NCI-H146 treated with DMSO at 0.1 percent for 48 hours (cell line): ENCODE data around the gene NDUFS3.

Experiments
- DNase-seq: peaks from one replicate; lab custom pipeline; 2025; ENCODE audit not compliant: unreplicated experiment; lab: John Stamatoyannopoulos, UW

NDUFS3 gene

DNA sequence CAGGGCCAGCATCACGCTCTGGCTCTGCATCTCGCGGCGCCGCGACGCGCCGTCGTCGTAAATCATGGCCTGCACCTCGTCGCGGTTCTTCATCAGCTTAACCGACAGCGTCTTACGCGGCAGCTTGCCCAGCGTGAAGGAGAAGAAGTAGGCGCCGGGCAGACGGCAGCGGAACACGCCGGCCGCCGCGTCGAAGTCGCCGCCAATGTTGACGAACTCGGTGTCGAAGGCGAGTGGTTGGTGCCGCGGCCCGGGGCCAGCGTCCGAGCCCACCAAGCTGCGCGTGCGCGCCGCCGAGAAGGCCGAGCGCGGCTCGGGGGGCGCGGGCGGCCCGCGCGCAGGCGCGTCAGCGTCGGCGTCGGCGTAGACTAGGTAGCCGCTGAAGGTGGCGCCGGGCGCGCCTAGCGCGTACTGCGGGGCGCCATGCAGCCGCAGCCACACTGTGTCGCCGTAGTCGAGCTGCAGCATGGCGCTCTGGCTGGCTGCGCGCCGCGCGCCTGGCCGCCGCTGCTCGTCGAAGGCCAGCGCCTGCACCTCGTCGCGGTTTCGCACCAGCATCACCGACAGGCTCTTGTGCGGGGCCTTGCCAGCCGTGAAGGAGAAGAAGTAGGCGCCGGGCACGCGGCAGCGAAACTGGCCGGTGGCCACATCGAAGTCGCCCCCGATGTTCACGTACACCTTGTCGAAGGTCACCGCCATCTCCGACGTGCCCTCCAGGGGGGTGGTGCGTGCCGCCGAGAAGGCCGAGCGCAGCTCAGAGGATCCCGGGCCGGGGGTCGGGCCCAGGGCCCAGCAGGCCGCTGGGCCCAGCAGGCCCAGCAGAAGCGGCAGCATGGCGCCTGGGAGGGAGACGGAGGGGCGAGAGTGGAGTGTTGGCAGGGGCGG, 11.3 kb downstream of the NDUFS3 start:
- no peak for DNase-seq

GRCh38 chr11:47591764-47592163, 12.9 kb downstream of the NDUFS3 start:
- no peak for DNase-seq

DNA sequence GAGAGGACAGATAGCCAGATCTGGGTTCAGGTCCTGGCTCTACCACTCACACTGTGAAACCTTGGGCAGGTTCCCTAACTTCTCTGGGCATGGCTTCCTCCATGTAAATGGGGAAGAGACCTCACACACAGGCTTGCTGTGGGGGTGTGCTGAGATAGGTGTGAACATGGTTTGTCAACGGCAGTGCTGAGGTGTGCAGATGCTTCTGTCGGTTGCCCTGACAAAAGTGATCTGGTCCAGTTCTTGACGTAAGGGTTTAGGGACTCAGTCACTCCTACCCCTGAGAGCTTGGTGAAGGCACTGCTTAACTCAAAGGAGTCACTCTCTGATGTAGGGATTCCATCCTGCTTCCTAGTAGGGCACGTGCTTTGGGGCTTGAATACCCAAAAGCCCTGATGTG, 13.4 kb downstream of the NDUFS3 start:
- no peak for DNase-seq

- no peak for DNase-seq
Observed at GRCh38 chr11:47592970-47593369, 14.1 kb downstream of the NDUFS3 start.

DNA sequence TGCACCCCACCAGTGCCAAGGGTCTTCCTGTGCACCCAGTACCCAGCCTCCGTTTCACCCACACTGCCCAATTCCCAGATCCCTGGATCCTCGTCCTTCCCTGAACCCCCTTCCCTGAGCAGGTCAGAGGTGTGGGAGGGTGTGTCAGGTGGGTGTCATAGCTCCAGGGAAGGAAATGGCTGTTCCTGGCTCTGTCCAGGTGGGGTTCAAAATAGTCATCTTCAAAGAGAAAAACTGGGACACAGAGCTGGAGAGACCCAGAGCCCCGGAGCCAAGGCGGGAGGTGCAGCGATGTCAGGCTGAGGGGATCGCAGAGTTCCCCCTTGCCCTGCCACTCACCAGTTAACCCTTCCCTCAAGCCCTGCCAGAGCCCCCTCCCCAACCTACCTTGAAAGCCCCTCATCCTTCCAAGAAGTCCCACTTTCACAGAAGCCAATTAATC, 14.6 kb downstream of the NDUFS3 start:
- no peak for DNase-seq

- peak; percentile 5 for DNase-seq
Observed at GRCh38 chr11:47593934-47594855, 15.3 kb downstream of the NDUFS3 start, which contains the start of gene C1QTNF4. TSS of gene C1QTNF4 (minus strand) at chr11:47594411. CDS start at chr11:47590810, 3,601 bp downstream.

GRCh38 chr11:47595029-47595428, 16.2 kb downstream of the NDUFS3 start:
- DNase-seq = no peak

DNA sequence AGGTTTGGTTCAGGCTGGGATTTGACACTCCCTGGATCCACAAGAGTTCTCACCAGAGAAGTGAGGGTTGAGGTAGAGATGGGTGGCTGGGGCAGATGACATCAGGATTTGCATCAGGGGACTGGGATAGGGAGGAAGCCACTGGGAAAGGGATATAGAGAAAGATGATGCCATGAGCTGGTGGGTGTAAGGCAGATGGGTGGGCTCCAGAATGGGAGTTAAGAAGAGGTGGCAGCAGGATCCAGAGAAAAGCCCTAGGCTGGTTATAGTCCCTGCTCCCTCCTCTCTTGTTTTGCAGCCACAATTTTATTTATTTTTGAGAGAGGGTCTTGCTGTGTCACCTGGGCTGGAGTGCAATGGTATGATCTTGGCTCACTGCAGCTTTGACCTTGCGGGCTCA, 17.1 kb downstream of the NDUFS3 start:
- DNase-seq = no peak

- no peak for DNase-seq
Observed at GRCh38 chr11:47599902-47600301, 21.0 kb downstream of the NDUFS3 start.

GRCh38 chr11:47603295-47603694, 24.4 kb downstream of the NDUFS3 start:
- no peak for DNase-seq

GRCh38 chr11:47605921-47606320, 27.0 kb downstream of the NDUFS3 start:
- no peak for DNase-seq

- no peak for DNase-seq
Observed at GRCh38 chr11:47606731-47607130, 27.9 kb downstream of the NDUFS3 start.

- no peak for DNase-seq
Observed at GRCh38 chr11:47607380-47607779, 28.5 kb downstream of the NDUFS3 start.

- DNase-seq = no peak
Observed at GRCh38 chr11:47609675-47610074, 30.8 kb downstream of the NDUFS3 start.

DNA sequence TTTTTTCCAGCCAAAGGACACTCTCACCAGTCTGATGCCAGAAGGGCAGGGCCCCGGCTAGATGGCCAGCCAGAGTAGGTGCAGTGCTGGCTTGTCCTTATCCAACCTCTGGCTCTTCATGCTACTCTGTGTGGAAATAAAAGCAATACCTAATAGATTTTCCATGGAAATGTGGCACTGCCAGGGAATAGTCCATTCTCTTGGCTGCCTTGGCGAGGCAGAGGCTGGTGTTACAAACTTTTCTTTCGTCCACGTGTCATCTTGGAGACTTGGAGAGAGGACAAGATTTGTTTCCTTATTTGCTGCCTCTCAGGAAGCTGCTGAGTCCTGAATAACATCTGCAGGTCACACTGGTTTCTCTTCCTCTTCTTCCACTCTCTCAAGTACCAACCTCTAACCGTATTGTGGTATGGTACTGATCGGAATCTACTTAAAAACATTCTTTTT, 32.5 kb downstream of the NDUFS3 start:
- no peak for DNase-seq

GRCh38 chr11:47615249-47615648, 36.4 kb downstream of the NDUFS3 start:
- no peak for DNase-seq

DNA sequence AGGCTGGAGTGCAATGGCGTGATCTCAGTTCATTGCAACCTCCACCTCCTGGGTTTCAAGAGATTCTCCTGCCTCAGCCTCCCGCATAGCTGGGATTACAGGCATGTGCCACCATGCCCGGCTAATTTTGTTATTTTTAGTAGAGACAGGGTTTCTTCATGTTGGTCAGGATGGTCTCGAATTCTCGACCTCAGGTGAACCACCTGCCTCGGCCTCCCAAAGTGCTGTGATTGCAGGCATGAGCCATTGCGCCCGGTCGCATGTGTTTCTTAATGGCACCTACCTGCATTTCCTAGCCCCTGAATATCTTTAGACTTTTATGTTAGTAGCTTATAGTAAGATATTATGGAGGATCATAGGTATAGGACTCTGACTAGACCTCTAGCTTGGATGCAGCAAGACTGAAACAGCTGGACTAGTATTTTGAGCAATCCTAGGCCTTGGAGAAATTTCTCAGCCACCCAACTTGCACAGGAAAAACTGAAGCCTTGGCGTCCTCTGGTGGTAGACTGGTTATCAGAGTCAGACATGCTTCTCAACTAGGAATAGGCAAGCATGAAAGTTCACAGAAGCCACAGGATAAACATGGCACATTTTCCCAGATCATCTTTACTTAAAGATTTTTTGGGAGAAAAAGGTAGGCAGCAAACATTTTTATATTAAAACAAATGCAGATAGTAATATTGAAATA, 38.0 kb downstream of the NDUFS3 start:
- DNase-seq = peak; percentile 3

GRCh38 chr11:47617417-47617809, 38.5 kb downstream of the NDUFS3 start:
- DNase-seq = no peak

DNA sequence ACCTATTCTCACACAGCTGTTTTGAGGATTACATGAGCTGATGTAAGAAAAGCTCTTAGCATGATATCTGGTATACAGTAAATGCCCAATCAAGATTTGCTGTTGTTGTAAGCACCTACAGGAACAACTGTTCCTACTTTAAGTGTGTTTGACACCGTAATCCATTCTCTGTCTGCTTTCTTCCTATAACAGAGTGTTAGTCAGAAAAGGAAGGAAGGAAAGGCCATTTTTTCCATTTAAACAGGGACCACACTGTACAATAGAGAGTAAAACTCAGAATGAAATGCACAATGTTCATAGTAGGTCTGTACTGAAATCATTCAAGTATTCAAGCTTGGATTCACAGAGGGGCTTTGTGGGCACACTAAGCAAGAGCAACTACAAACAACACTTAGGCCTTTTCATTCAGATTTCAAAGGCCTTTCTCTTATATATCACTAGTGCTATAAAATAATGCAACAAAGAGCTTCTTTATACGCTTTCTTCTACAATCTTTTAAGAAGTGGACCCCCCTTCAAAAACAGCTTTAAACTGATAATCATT, 42.0 kb downstream of the NDUFS3 start:
- no peak for DNase-seq

DNA sequence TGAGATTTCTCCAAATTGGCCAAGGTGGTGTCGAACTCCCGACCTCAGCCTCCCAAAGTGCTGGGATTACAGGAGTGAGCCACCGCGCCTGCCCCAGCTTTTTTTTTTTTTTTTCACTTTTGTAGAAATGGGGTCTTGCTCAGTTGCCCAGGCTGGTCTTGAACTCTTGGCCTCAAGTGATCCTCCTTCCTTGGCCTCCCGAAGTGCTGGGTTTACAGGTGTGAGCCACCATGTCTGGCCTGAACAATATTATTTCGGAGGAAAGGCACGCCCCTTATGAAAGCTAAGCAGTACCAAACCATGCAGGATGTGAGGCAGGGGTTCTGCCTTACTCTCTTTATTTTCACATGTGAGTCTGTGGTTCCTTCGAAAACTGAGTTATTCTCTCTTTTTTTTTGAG, 47.4 kb downstream of the NDUFS3 start:
- no peak for DNase-seq

GRCh38 chr11:47628026-47628425, 49.2 kb downstream of the NDUFS3 start:
- DNase-seq = no peak
